ENCODE results near the gene PDE1C. TPM values are rescaled to one million over a fixed set of nuclear protein-coding genes. Genes with fewer than 3 reads are reported as not detected.

The PDE1C gene
- total RNA-seq, 1 experiment from 2014 or later: 0.02 TPM

- peaks cover 3% of the 10 kb centered on the region; the same call in 1 of the 2 replicates for H3K27me3 ChIP-seq
- no peaks in the 10 kb centered on the region for H3K4me1 ChIP-seq
- no peak overlapping the region for H3K4me3 ChIP-seq
- no peak overlapping the region for H3K27ac ChIP-seq
- H3K36me3 ChIP-seq: no peaks in the 10 kb centered on the region
- DNase-seq: no peak
- no peaks in the 10 kb centered on the region for H3K9me3 ChIP-seq (replicated peaks)
Observed at GRCh38 chr7:32042900-32043299, 27.3 kb downstream of the PDE1C start.

- no peak overlapping the region for H3K27ac ChIP-seq
- no peak for DNase-seq
Observed at GRCh38 chr7:32039000-32039756, 31.0 kb downstream of the PDE1C start.

GRCh38 chr7:32037650-32038198 is 32.5 kb downstream of the PDE1C start:
- DNase-seq: no peak
- no peaks in the 10 kb centered on the region for H3K4me1 ChIP-seq
- no peak overlapping the region for H3K27ac ChIP-seq
- no peaks in the 10 kb centered on the region for H3K36me3 ChIP-seq
- H3K9me3 ChIP-seq (replicated peaks): no peaks in the 10 kb centered on the region
- no peak overlapping the region for H3K4me3 ChIP-seq
- H3K27me3 ChIP-seq: peaks cover 3% of the 10 kb centered on the region; the same call in 1 of the 2 replicates

More at GRCh38 chr7:32039000-32039756, 31.0 kb downstream of the PDE1C start:
- H3K4me3 ChIP-seq: no peak overlapping the region
- H3K36me3 ChIP-seq: no peaks in the 10 kb centered on the region
- H3K9me3 ChIP-seq (replicated peaks): no peaks in the 10 kb centered on the region
- peaks cover 3% of the 10 kb centered on the region; the same call in 1 of the 2 replicates for H3K27me3 ChIP-seq
- no peaks in the 10 kb centered on the region for H3K4me1 ChIP-seq

- no peak for DNase-seq
- peaks cover 3% of the 10 kb centered on the region; the same call in 1 of the 2 replicates for H3K27me3 ChIP-seq
- H3K4me3 ChIP-seq: no peak overlapping the region
- H3K27ac ChIP-seq: no peak overlapping the region
- H3K36me3 ChIP-seq: no peaks in the 10 kb centered on the region
- H3K4me1 ChIP-seq: no peaks in the 10 kb centered on the region
- H3K9me3 ChIP-seq (replicated peaks): no peaks in the 10 kb centered on the region
Observed at GRCh38 chr7:32036557-32036956, 33.6 kb downstream of the PDE1C start.

- 0 out of 2 replicates have a peak, but pooled peaks cover 4% of the 10 kb centered on the region for H3K27me3 ChIP-seq
- no peak overlapping the region for H3K27ac ChIP-seq
- no peak overlapping the region for H3K4me3 ChIP-seq
- no peaks in the 10 kb centered on the region for H3K4me1 ChIP-seq
- H3K9me3 ChIP-seq (replicated peaks): no peaks in the 10 kb centered on the region
- no peak for DNase-seq
- no peaks in the 10 kb centered on the region for H3K36me3 ChIP-seq
Observed at GRCh38 chr7:32034052-32034451, 36.2 kb downstream of the PDE1C start.

- Histone ChIP-seq H3K9me3 (replicated peaks) (no peaks in the 10 kb centered on the region), H3K27me3 (0 out of 2 replicates have a peak, but pooled peaks cover 4% of the 10 kb centered on the region), H3K4me3 (no peak overlapping the region), H3K36me3 (no peaks in the 10 kb centered on the region), H3K27ac (no peak overlapping the region), H3K4me1 (no peaks in the 10 kb centered on the region)
- DNase-seq: no peak
Observed at GRCh38 chr7:32033006-32033405, 37.2 kb downstream of the PDE1C start.

- DNase-seq: no peak
- no peak overlapping the region for H3K27ac ChIP-seq
- H3K27me3 ChIP-seq: 0 out of 2 replicates have a peak, but pooled peaks cover 4% of the 10 kb centered on the region
- no peak overlapping the region for H3K4me3 ChIP-seq
- H3K4me1 ChIP-seq: no peaks in the 10 kb centered on the region
- no peaks in the 10 kb centered on the region for H3K36me3 ChIP-seq
- H3K9me3 ChIP-seq (replicated peaks): no peaks in the 10 kb centered on the region
Observed at GRCh38 chr7:32032211-32032610, 38.0 kb downstream of the PDE1C start.

GRCh38 chr7:32030904-32031692 is 39.1 kb downstream of the PDE1C start:
- H3K4me3 ChIP-seq: no peak overlapping the region
- H3K4me1 ChIP-seq: no peaks in the 10 kb centered on the region
- H3K9me3 ChIP-seq (replicated peaks): no peaks in the 10 kb centered on the region
- H3K27ac ChIP-seq: no peak overlapping the region
- DNase-seq: no peak
- H3K36me3 ChIP-seq: no peaks in the 10 kb centered on the region
- H3K27me3 ChIP-seq: 0 out of 2 replicates have a peak, but pooled peaks cover 4% of the 10 kb centered on the region

- Histone ChIP-seq H3K27me3 (0 out of 2 replicates have a peak, but pooled peaks cover 4% of the 10 kb centered on the region), H3K9me3 (replicated peaks) (no peaks in the 10 kb centered on the region), H3K27ac (no peak overlapping the region), H3K4me3 (no peak overlapping the region), H3K4me1 (no peaks in the 10 kb centered on the region), H3K36me3 (no peaks in the 10 kb centered on the region)
- DNase-seq: no peak
Observed at GRCh38 chr7:32026083-32026425, 44.2 kb downstream of the PDE1C start.

- no peak overlapping the region for H3K27ac ChIP-seq
- no peaks in the 10 kb centered on the region for H3K36me3 ChIP-seq
Observed at GRCh38 chr7:32025381-32026082, 44.7 kb downstream of the PDE1C start.

GRCh38 chr7:32023376-32023775 is 46.8 kb downstream of the PDE1C start:
- no peaks in the 10 kb centered on the region for H3K27me3 ChIP-seq
- no peak overlapping the region for H3K27ac ChIP-seq
- H3K4me3 ChIP-seq: no peak overlapping the region
- no peaks in the 10 kb centered on the region for H3K9me3 ChIP-seq (replicated peaks)
- no peak for DNase-seq
- H3K36me3 ChIP-seq: no peaks in the 10 kb centered on the region
- H3K4me1 ChIP-seq: no peaks in the 10 kb centered on the region

More at GRCh38 chr7:32025381-32026082, 44.7 kb downstream of the PDE1C start:
- H3K9me3 ChIP-seq (replicated peaks): no peaks in the 10 kb centered on the region
- H3K27me3 ChIP-seq: 0 out of 2 replicates have a peak, but pooled peaks cover 4% of the 10 kb centered on the region
- H3K4me1 ChIP-seq: no peaks in the 10 kb centered on the region
- no peak for DNase-seq
- H3K4me3 ChIP-seq: no peak overlapping the region

- no peaks in the 10 kb centered on the region for H3K36me3 ChIP-seq
- H3K27ac ChIP-seq: no peak overlapping the region
- no peaks in the 10 kb centered on the region for H3K9me3 ChIP-seq (replicated peaks)
- no peaks in the 10 kb centered on the region for H3K4me1 ChIP-seq
- no peaks in the 10 kb centered on the region for H3K27me3 ChIP-seq
- no peak for DNase-seq
- H3K4me3 ChIP-seq: no peak overlapping the region
Observed at GRCh38 chr7:32022966-32023365, 47.2 kb downstream of the PDE1C start.

GRCh38 chr7:32020551-32021159 is 49.6 kb downstream of the PDE1C start:
- DNase-seq: no peak
- Histone ChIP-seq H3K36me3 (no peaks in the 10 kb centered on the region), H3K4me1 (no peaks in the 10 kb centered on the region), H3K27me3 (no peaks in the 10 kb centered on the region), H3K4me3 (no peak overlapping the region), H3K9me3 (replicated peaks) (no peaks in the 10 kb centered on the region), H3K27ac (no peak overlapping the region)

- Histone ChIP-seq H3K27ac (no peak overlapping the region), H3K9me3 (replicated peaks) (no peaks in the 10 kb centered on the region), H3K36me3 (no peaks in the 10 kb centered on the region), H3K27me3 (no peaks in the 10 kb centered on the region), H3K4me1 (no peaks in the 10 kb centered on the region), H3K4me3 (no peak overlapping the region)
- DNase-seq: no peak
Observed at GRCh38 chr7:32018845-32019578, 51.2 kb downstream of the PDE1C start.
